Lung microvascular endothelial cell (primary cell): Measurements from ENCODE around the gene SGSM2. TPM values are rescaled to one million over a fixed set of nuclear protein-coding genes. Genes with fewer than 3 reads are reported as not detected.

Experiments
- DNase-seq, 2 donors: peaks; one replicate each; pipeline versions ENCODE4 v3.0.0 to v3.0.0-alpha.2; 2010; ENCODE audit warnings: low read depth in 2 of 2
- total RNA-seq: library from RNA; depleted of rRNA; stranded (reverse); fragments of >200 nt; gene quantifications from 2 replicates; pipeline ENCODE4 v1.2.1, GENCODE V29; 2014

The SGSM2 gene
- total RNA-seq, 1 donor from 2014 or later = 37.5 TPM

GRCh38 chr17:2385240-2386210 lies 48.2 kb downstream of the SGSM2 start:
- no peak for DNase-seq

- DNase-seq = no peak
Measured at GRCh38 chr17:2386400-2387085, 49.2 kb downstream of the SGSM2 start.

DNA sequence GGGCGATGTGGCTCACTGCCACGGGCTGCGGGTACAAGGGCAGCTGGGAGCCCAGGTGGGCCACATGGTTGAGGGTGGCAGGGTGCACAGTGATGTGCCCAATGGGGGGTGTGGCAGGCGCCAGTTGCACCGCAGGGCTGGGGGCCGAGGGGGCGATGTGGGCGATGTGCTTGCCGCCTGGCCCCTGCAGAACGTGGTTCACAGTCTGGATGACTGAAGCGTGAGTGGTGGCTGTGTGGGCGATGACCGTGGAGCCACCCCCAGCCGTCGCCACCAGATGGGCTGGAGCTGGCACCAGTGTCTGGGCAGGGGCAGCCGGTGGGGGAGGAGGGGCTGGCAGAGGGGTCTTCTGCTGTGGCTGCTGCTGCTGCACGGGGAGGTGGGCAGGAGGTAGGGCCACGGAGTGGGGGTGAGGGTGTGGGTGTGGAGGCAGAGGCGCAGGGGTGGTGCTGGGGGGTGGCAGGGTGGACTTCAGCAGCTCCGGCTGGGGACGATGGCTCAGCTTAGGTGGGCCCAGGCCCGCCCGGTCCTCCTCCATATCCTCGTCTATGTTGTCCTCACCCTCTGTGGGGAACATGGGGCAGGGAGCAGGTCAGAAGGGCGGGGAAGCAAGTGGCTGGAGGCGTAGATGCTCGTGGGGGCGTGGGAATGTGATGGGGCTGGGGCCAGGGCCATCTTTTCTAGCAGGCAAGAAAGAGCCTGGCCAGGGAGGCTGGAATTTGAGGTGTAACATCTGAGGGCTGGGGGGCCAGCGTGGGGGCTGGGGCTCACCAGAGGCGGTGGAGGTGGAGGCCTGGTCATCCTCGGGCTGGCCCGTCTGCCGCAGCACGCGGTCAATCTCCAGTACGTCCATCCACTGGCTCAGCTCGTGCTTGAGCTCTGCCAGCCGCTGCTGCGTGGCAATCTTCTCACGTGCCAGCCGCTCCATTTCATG lies 50.1 kb downstream of the SGSM2 start:
- no peak for DNase-seq

DNA sequence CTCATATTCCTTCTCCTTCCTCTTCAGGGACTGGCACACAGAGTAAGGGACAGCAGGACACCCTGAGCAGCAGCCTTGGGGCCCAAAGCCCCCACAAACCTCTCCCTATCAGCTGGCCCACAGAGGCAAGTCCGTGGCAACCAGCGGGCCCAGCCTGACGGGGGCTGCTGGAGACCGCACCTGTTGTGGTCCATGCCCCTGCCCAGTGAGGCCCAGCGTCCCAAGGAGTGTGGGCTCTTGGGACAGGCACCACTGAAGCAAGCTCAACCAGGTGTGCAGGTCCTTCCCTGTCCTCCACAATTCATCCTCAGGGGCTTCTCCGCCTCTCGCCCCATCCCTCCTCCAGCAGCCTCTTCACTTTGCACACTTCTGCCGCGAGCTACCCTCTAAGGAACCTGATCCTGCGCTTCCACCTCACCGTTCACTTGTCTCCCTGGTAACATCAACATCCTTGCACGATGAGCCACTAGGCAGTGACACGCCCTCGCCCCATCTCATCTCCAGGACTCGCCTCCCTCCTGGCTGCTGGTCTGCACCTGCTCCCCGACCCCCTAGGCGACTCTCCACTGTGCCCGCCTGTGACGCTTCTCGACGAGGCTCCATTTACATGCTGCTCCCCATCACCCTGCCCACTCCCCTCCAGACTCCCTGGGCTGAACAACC lies 50.9 kb downstream of the SGSM2 start:
- no peak for DNase-seq

DNA sequence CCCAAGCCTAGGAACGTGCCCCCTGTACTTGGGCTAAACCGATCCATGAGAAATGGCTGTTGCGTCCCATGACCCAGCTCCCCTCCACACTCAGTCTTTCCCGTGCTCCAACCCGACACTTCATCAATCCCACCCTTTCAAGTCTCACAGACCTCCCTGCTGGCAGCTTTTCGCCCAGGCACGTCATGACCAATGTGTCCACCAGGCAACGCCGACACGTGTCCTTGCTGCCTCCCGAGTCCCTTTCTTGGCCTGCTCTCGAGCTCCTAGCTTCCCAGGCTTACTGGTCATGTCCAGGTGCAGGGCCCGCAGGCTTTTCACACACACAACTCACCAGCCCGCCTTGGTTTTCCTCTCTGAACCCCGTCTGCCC lies 51.4 kb downstream of the SGSM2 start:
- no peak for DNase-seq

GRCh38 chr17:2390199-2390836 lies 53.0 kb downstream of the SGSM2 start:
- peak in 1 of 2 donors; percentile 59 for DNase-seq

DNA sequence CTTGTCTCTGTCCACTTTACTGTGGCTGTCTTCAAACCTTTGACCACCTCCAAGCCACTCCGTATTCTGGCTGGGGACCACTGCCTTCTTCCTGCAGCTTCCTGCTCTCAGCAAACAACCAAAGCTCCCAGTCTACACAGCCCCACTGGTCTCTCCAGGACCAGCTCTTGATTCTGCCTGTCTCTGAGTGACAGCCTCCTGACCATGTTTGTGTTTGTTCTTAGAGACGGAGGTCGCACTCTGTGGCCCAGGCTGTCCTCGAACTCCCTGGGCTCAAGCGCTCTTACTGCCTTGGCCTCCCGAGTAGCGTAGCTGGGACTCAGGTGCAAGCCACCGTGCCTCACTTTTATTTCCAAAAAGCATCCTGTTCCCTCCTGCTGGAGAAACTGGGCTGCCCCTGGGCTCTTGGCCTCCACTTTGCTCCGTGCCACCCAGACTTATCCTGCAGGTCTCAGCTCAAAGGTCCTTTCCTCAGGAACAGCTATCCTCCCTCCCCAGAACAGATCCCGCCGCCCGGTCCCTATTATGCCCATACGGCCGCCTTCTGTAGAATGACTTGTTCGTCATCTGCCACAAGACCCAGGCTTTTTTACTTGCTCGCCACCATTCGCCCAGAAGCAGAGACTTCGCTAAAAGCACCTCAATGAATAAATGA lies 54.4 kb downstream of the SGSM2 start:
- DNase-seq = no peak

- peak; percentile 96 to 97 for DNase-seq
Measured at GRCh38 chr17:2392252-2393173, 55.2 kb downstream of the SGSM2 start.

DNA sequence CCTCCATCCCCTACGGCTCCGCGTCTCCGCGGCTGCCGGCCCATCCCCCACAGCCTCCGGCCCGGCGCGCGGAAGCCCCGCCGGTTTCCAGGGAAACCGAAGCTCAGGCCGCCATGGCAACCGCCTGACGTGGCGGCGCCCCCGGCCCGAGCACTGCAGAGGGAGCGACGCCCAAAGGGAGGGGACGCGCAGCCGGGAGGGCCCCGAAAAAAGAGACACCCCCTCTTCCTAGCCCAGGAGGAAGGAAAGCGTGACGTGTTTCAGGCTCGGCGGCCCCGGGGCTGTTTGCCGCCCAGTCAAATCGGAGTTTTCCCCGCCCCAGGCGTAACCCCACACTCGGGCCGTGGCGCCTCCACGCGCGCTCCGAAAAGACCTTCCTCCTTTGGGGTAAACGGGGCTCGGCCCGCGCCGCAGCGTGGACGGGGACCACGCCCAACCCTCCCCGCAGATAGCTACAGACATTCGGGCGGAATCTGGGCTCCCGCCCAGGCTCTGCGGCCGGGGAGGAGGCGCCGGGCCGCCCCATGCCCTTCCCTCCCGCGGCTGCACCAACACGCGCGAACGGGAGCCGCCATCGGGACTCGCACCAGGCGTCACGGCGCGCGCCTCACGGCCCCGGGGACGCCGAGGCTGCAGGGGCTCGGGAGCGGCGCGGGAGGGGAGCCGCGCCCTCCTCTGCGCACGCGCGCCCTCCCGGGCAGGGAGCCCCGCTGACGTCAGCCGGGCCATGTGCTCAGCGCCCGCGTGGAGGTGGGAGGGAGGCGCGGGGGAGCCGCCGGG lies 56.1 kb downstream of the SGSM2 start:
- peak; percentile 93 to 95 for DNase-seq

- no peak for DNase-seq
Measured at GRCh38 chr17:2393954-2394749, 56.9 kb downstream of the SGSM2 start.

DNA sequence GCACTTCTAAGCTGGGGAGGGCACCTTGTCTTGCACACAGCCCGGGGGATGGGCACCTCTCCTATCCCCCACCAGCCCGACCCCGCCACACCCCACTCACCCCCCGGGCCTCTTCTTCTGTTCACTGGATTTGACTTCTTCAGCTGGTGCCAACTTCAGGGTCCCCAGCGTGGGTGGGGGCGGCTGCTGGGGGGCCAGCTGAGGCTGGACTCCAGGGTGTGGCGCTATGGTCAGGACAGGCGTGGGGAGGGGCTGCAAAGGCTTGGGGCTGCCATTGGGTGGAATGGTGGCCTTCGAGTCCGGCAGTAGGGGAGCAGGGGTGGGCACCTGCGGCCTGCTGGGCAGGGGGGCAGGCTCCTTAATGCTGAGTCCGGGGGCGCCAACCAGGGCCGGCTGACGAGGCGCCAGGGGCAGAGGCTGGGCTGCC lies 57.5 kb downstream of the SGSM2 start:
- no peak for DNase-seq

DNA sequence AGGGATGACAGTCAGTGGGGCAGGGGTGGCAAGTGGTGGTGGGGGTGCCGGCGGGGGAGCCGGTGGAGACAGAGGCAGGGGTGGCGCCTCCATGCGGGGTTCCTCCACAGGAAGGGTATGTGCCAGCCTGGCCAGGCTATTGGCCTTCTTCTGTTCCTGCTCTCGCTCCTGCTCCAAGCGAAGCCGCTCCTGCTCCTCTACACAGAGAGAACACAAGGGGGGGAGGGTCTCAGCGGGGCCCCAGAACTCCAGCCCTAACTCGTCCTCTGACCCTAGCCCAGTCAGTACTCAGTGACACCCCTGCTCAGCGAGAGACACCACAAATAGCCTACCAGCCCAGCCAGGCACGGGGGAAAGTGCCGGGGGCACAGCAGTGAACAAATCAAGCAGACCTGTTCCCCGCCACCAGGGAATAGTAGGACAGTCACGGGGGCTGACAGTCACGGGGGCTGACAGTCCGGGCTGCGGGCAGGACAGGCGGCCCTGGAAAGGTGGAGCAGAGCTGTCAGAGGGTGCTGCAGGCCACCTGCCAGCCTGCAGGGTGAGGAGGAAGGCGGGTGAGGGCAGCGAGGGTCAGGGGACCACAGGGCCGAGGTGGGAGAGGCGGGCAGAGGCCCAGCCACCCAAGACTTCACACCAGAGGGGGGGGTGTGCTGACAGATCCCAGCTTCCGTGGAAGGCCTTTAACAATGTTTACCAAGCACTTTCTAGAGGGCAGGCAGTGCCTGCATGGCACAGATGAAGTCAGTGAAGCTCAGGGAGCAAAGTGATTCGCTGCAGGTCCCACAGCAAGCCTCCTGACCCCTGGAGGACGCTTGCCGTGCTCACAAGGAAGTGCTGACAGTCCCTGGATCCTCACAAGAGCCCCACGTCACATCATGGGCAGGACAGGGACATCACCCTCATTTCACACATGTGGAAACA lies 58.2 kb downstream of the SGSM2 start:
- DNase-seq = peak in 1 of 2 donors; percentile 66

DNA sequence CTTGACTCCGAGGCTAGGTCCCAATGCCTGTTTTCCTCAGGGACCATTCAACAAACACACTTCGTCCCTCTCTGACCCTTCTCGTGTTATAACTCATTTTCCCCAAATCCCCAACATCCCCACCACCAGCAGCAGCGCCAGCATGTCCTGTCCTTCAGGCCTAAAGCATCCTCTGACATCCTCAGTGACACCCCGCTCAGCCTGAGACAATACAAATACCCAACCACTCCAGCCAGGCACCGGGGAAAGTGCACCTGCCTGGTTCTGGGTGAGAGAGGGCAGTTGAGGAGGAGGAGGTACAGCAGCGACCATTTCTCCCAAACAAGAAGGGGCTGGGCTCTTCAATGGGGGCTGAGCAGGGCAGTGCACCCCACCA lies 58.9 kb downstream of the SGSM2 start:
- DNase-seq = no peak

DNA sequence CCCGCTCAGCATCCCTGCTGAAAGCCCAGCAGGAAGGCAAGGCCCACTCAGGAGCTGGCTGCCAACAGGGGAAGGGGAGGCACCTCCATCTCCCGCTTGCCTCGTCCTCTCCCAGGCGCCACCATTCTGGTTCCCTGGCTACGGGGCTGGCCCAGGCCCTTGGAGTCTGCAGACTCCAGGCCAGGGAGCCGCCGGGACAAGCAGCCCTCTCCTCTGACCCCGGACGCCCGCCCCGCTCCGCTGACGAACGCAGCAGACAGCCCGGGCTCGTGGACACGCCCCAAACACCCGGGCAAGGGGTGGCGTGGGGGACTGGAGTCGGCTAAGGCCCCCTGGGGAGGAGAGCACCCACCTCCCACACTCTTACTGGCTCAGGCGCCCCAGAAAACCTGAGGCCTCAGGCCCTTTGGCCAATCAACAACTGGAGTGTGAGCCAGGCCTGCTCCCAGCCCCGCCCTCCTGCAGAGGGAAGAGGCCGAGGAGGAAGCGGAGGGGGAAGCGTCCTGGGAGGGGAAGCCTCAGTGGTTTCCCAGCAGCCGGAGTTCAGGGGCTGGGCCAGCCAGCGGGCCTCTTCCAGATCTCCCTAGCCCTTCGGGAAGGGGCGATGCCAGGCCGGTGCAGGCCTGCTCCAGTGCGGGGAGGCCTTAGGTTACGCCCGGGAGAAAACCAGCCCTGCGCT lies 59.4 kb downstream of the SGSM2 start:
- DNase-seq = peak; percentile 91 to 97
